ENCODE measurements around the gene PHC2.

The PHC2 gene

DNA sequence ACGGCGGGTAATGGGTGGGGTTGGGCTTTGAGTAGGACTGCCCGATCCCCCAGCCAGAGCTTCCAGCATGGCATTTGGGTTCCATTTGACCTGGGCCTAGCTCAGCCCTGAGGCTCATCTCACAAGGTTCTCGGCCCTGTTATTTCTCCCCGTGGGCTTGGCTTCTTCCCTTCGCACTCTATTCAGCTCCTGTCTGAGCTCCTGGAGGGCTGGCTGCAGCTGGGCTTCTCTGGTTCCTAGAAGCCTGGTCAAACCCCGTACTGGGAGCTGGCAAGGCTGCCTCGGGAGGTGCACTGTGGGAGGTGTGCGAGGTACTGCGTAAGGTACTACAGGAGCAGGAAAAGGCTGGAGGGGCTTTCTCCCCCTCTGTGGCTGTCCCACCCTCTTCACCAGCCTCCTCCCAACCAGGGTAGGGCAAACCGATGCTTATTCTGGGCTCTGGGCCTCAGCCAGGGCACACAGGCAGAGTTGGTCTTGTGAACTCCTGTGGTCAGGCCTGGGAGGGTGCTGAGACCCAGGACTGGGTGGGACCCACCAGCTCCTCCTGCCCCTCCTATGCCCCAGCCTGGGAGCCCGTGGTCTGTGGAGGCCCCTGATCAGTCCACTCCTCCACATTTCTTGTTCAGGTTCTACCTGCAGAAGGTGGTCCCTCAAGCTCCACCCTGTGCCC, 110.8 kb downstream of the PHC2 start:
- H3K79me2 ChIP-seq = no peaks in the 10 kb centered on the region
- H3K4me1 ChIP-seq = no peaks in the 10 kb centered on the region
- no peak overlapping the region for H3K4me2 ChIP-seq (ENCODE audit: low read length)
- H3K9ac ChIP-seq = no peak overlapping the region
- H3K4me3 ChIP-seq (ENCODE audit: low read depth, low read length) = no peak overlapping the region
- H3K9me3 ChIP-seq (ENCODE audit: control insufficient read depth, low read length) = no peaks in the 10 kb centered on the region
- H2AFZ ChIP-seq = no peak overlapping the region
- no peaks in the 10 kb centered on the region for H3K27me3 ChIP-seq (ENCODE audit: control insufficient read depth, insufficient read depth, low read length)
- no peaks in the 10 kb centered on the region for H3K36me3 ChIP-seq (ENCODE audit: control insufficient read depth, insufficient read depth, low read length)
- H3K27ac ChIP-seq = no peak overlapping the region
- TF ChIP-seq, protein P1, sequence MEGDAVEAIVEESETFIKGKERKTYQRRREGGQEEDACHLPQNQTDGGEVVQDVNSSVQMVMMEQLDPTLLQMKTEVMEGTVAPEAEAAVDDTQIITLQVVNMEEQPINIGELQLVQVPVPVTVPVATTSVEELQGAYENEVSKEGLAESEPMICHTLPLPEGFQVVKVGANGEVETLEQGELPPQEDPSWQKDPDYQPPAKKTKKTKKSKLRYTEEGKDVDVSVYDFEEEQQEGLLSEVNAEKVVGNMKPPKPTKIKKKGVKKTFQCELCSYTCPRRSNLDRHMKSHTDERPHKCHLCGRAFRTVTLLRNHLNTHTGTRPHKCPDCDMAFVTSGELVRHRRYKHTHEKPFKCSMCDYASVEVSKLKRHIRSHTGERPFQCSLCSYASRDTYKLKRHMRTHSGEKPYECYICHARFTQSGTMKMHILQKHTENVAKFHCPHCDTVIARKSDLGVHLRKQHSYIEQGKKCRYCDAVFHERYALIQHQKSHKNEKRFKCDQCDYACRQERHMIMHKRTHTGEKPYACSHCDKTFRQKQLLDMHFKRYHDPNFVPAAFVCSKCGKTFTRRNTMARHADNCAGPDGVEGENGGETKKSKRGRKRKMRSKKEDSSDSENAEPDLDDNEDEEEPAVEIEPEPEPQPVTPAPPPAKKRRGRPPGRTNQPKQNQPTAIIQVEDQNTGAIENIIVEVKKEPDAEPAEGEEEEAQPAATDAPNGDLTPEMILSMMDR (IDR thresholded peaks at IDR 0.05) = no peak

DNA sequence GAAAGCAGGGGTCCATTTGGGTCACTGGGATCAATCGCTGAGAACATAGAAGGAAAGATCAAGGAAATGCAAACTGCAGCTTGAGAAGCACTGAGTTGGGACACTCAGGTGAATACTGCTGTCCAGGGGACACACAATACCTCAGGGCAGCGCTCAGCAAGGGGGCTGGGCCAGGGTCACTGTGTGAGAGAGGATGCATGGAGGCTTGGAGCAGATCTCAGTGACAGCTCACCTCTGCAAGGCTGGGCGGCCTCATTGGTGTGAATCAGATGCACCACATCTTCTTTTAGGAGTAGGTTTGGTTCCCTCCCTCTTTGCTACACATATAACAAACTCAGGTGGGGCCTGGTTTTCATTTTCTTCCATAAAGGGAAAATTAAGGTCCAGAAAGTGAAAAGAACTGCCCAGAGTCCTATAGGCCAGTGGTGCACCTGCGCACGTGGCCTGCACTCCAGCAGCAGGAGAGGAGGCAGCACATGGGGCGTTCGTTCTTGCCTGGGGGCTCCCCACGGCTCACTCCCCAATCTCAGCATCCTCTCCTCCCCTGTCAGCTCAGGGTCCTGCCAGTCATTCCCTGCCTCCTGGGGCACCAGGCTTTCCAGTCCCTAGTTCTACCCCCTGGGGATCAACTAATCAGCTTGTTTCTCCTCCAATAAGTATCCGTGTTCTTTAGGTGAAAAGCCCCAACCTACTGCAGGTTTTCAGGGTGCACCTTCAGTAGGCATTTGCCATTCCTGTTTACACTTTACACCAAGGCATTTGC, 111.5 kb downstream of the PHC2 start:
- H3K4me2 ChIP-seq (ENCODE audit: low read length) = no peak overlapping the region
- no peaks in the 10 kb centered on the region for H3K36me3 ChIP-seq (ENCODE audit: control insufficient read depth, insufficient read depth, low read length)
- H3K9ac ChIP-seq = no peak overlapping the region
- no peak overlapping the region for H2AFZ ChIP-seq
- no peaks in the 10 kb centered on the region for H3K9me3 ChIP-seq (ENCODE audit: control insufficient read depth, low read length)
- no peaks in the 10 kb centered on the region for H3K79me2 ChIP-seq
- H3K4me3 ChIP-seq (ENCODE audit: low read depth, low read length) = no peak overlapping the region
- TF ChIP-seq, protein P1 (IDR thresholded peaks at IDR 0.05) = no peak
- H3K4me1 ChIP-seq = no peaks in the 10 kb centered on the region
- H3K27ac ChIP-seq = no peak overlapping the region
- H3K27me3 ChIP-seq (ENCODE audit: control insufficient read depth, insufficient read depth, low read length) = no peaks in the 10 kb centered on the region

DNA sequence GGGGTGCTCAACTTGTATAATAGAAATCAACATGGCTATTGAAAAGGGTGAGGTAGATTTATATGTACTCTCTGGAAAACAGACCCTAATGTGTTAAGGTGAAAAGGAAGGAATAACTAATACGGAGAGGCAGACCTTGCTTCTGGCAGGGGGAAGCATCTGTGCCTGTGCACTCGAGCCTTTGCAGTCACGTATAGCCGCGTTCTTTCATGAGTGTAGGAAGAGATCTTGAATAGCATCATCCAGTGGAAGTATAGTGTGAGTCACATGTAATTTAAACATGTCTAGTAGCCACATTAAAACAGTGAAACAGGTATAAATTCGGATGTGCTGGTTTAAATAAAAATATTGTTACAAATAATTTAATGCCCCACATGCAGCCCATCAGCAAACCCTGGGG, 112.9 kb downstream of the PHC2 start:
- Histone ChIP-seq H3K4me3 (ENCODE audit: low read depth, low read length) (no peak overlapping the region), H3K9me3 (ENCODE audit: control insufficient read depth, low read length) (no peaks in the 10 kb centered on the region), H3K4me2 (ENCODE audit: low read length) (no peak overlapping the region), H3K36me3 (ENCODE audit: control insufficient read depth, insufficient read depth, low read length) (no peaks in the 10 kb centered on the region), H3K4me1 (no peaks in the 10 kb centered on the region), H3K9ac (no peak overlapping the region), H3K27ac (no peak overlapping the region), H2AFZ (no peak overlapping the region), H3K79me2 (no peaks in the 10 kb centered on the region), H3K27me3 (ENCODE audit: control insufficient read depth, insufficient read depth, low read length) (no peaks in the 10 kb centered on the region)
- TF ChIP-seq, protein P1 (IDR thresholded peaks at IDR 0.05) = no peak

DNA sequence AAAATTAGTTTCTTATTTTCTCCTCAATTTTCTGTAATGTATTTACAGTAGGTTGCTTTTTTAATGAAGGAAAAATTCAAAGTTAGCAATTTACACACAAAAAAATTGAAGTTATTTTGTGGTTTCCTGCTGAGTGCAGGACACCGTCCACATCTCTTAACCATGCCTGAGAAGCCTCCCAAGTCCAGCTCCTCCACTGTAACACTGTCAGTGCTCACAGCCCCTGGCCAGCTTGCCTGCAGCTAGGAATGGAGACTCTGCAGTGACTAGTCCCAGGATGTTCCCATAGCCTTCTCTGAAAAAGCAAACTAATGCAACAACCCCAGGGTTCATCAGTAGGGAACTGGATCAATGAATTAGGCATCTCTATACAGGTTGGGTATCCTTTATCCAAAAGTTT, 113.5 kb downstream of the PHC2 start:
- Histone ChIP-seq H3K9ac (no peak overlapping the region), H3K9me3 (ENCODE audit: control insufficient read depth, low read length) (no peaks in the 10 kb centered on the region), H3K4me2 (ENCODE audit: low read length) (no peak overlapping the region), H3K36me3 (ENCODE audit: control insufficient read depth, insufficient read depth, low read length) (no peaks in the 10 kb centered on the region), H3K27me3 (ENCODE audit: control insufficient read depth, insufficient read depth, low read length) (no peaks in the 10 kb centered on the region), H3K27ac (no peak overlapping the region), H3K4me3 (ENCODE audit: low read depth, low read length) (no peak overlapping the region), H3K4me1 (no peaks in the 10 kb centered on the region), H2AFZ (no peak overlapping the region), H3K79me2 (no peaks in the 10 kb centered on the region)
- TF ChIP-seq, protein P1 (IDR thresholded peaks at IDR 0.05) = no peak

All from parathyroid adenoma (tissue), 2 donors.